ENCODE measurements around the gene DIDO1. TPM values are rescaled to one million over a fixed set of nuclear protein-coding genes. Genes with fewer than 3 reads are reported as not detected.

The DIDO1 gene
- total RNA-seq, 1 donor from 2014 or later: 71.2 TPM

DNA sequence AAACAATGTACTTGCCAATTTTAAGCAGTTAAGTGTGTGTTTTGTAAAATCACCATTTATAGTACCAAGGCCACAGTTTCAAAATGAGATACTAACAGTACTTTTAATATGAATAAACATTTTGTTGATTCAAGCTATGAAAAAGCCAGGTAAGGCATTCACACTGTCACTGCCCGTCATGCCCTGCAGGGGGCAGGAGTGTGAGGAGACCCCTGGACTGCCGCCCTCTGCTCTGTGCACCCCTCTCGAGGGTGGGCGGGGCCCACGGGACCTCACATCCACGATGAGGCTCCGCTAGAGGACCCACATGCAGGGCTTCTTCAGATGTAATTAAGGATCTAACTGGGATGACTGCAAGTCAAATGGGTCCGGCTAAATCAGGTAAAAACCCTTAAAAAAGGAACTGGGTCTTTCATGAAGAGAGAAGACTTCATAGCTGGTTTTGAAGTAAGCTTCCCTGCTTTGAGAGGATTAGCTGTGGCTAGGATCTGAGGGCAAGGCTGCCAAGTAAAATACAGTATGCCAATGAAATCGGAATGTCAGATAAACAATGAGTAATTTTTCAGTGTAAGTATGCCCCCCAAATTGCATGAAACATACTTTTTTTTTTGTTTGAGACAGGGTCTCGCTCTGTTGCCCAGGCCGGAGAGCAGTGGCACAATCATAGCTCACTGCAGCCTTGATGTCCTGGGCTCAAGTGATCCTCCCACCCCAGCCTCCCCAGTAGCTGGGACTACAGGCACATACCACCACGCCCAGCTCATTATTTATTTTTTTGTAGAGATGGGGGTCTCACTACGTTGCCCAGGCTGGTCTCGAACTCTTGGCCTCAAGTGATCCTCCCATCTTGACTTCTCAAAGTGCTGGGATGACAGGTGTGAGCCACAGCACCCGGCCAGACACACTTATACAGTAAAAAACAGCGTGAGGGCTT is 18.7 kb downstream of the DIDO1 start:
- Mint-ChIP-seq H3K9me3 (ENCODE audit: low read depth) (no peaks in the 10 kb centered on the region), H3K27ac (peak overlapping the region; percentile 2), H3K36me3 (ENCODE audit: insufficient read depth) (peaks cover 46% of the 10 kb centered on the region), H3K4me1 (ENCODE audit: low read depth) (no peaks in the 10 kb centered on the region), H3K4me3 (ENCODE audit: low read depth) (no peak overlapping the region), H3K27me3 (no peaks in the 10 kb centered on the region)
- TF ChIP-seq, protein P1, sequence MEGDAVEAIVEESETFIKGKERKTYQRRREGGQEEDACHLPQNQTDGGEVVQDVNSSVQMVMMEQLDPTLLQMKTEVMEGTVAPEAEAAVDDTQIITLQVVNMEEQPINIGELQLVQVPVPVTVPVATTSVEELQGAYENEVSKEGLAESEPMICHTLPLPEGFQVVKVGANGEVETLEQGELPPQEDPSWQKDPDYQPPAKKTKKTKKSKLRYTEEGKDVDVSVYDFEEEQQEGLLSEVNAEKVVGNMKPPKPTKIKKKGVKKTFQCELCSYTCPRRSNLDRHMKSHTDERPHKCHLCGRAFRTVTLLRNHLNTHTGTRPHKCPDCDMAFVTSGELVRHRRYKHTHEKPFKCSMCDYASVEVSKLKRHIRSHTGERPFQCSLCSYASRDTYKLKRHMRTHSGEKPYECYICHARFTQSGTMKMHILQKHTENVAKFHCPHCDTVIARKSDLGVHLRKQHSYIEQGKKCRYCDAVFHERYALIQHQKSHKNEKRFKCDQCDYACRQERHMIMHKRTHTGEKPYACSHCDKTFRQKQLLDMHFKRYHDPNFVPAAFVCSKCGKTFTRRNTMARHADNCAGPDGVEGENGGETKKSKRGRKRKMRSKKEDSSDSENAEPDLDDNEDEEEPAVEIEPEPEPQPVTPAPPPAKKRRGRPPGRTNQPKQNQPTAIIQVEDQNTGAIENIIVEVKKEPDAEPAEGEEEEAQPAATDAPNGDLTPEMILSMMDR (IDR thresholded peaks at IDR 0.05; ENCODE audit: unreplicated experiment): peak; percentile 65
- DNase-seq (ENCODE audit: low spot score, unreplicated experiment): no peak

DNA sequence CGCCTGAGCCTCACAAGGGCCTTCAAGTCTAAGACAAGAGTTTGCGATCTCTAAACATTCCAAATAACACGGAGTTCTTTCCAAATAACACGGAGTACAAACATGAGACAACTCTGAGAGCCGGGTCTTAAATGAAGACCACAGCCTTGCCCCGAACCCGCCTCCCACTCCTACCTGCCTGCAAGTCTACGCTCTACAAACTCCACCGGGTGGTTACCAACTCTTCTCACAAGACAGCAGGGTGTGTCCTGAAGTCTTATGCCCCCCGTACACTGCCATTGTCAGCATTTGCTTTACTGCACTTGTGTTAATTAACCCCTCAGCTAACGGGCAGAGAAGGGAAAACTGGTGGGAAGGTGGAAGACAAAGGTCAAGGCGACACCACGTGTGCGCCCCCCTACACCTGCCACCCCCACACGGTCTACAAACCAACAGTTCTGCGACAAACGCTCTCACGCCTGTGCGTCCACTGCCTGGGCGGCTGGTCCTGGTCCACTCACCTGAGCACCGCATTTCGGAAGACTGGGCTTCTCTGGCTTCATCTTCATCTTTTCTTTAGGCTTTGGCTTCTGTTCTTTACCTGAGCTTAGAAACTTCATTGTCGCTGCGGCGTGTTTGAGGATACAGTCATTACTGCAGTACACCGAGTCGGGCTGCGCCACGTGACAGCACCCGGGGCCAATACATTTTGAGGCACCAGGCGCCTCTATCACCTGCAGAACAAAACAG is 19.5 kb downstream of the DIDO1 start:
- DNase-seq (ENCODE audit: low spot score, unreplicated experiment): no peak
- no peaks in the 10 kb centered on the region for H3K27me3 Mint-ChIP-seq
- no peaks in the 10 kb centered on the region for H3K4me1 Mint-ChIP-seq (ENCODE audit: low read depth)
- no peaks in the 10 kb centered on the region for H3K9me3 Mint-ChIP-seq (ENCODE audit: low read depth)
- TF ChIP-seq, protein P1 (IDR thresholded peaks at IDR 0.05; ENCODE audit: unreplicated experiment): no peak
- H3K36me3 Mint-ChIP-seq (ENCODE audit: insufficient read depth): peaks cover 47% of the 10 kb centered on the region
- no peak overlapping the region for H3K4me3 Mint-ChIP-seq (ENCODE audit: low read depth)
- no peak overlapping the region for H3K27ac Mint-ChIP-seq

DNA sequence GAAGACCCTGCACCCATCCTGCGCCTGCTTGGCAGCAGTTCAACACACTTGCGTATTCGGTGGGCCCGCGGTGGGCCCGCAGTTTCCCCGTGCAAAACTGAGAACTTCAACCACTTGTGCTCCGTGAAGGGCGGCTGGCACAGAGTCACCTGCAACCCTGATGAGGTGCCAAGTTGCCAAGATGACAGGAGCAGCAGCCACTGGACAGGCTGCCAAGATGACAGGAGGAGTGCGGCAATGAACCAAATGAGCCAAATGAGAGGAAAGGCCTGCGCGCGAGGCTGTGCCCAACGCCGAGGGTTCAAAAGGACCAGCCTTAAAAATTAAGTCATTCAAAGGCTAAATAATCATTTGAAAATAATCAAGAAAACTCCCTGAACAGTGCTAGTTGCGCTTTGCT is 20.1 kb downstream of the DIDO1 start:
- Mint-ChIP-seq H3K4me1 (ENCODE audit: low read depth) (no peaks in the 10 kb centered on the region), H3K27me3 (no peaks in the 10 kb centered on the region), H3K4me3 (ENCODE audit: low read depth) (no peak overlapping the region), H3K36me3 (ENCODE audit: insufficient read depth) (peaks cover 47% of the 10 kb centered on the region), H3K27ac (no peak overlapping the region), H3K9me3 (ENCODE audit: low read depth) (no peaks in the 10 kb centered on the region)
- TF ChIP-seq, protein P1 (IDR thresholded peaks at IDR 0.05; ENCODE audit: unreplicated experiment): no peak
- no peak for DNase-seq (ENCODE audit: low spot score, unreplicated experiment)

DNA sequence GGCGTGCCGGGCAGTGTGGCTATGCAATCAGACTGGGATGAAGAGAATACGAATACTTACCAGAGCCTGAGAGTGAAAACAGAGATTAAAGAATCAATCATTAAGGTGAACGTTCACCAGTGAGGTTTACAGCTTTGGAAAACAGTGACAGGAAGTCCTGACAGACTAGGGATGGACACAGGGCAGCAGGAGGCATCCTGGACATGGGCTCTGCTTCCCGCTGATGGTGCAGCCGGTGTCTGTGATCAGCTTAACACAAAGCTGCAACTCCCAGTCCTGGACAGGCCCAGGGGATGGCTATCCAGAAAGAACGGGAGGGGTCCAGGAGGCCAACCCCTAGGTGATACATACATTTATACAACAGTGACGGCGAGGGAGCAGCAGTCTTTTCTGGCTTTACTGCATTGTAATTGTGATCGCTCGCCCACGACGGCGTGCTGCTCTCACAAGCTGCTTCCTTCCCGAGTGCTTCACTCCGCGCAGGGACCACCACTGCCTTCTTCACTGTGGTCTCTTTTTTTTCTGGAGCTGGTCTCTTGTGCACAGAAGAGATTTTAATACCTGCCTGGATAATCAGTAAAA is 20.7 kb downstream of the DIDO1 start:
- DNase-seq (ENCODE audit: low spot score, unreplicated experiment): no peak
- no peaks in the 10 kb centered on the region for H3K9me3 Mint-ChIP-seq (ENCODE audit: low read depth)
- H3K36me3 Mint-ChIP-seq (ENCODE audit: insufficient read depth): peaks cover 45% of the 10 kb centered on the region
- H3K27me3 Mint-ChIP-seq: no peaks in the 10 kb centered on the region
- H3K4me3 Mint-ChIP-seq (ENCODE audit: low read depth): no peak overlapping the region
- peaks cover 4% of the 10 kb centered on the region for H3K4me1 Mint-ChIP-seq (ENCODE audit: low read depth)
- no peak overlapping the region for H3K27ac Mint-ChIP-seq
- TF ChIP-seq, protein P1 (IDR thresholded peaks at IDR 0.05; ENCODE audit: unreplicated experiment): no peak

DNA sequence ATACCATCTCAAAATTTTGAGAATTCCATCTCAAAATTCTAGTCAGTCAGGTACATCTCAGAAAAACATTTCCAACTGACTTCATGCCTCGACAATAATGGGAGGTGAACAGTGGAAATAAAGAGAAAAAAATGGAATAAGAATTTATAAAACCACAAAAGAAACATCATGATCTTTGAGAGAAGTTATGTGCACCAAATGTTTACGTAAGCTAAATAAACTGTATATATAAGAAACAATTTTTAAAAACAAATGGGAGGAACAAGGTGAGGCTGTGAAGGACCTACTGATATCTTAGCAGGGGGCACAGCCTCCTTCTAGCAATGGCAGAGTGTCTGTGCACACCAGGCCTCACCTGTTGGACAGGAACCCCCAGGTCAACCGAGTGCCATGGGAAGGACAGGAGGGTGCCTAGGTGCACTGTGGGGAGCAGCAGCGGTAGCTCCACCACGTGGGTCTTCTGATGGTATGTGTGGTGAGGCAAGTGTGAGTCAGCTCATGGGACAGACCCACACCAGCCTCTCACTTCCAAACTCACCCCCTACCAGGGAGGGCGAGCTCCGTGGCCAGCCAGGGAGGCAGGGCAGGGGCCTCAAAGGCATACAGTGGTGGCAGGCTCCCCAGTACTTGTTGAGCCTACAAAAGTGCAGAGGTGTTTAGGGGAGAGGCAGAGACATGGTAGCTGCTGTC is 23.2 kb downstream of the DIDO1 start:
- Mint-ChIP-seq H3K9me3 (ENCODE audit: low read depth) (no peaks in the 10 kb centered on the region), H3K4me1 (ENCODE audit: low read depth) (peaks cover 16% of the 10 kb centered on the region), H3K36me3 (ENCODE audit: insufficient read depth) (peaks cover 31% of the 10 kb centered on the region), H3K4me3 (ENCODE audit: low read depth) (no peak overlapping the region), H3K27me3 (no peaks in the 10 kb centered on the region), H3K27ac (no peak overlapping the region)
- TF ChIP-seq, protein P1 (IDR thresholded peaks at IDR 0.05; ENCODE audit: unreplicated experiment): no peak
- DNase-seq (ENCODE audit: low spot score, unreplicated experiment): no peak

All from progenitor cell of endocrine pancreas (in vitro differentiated cells).